Epithelial cell of esophagus (primary cell): ENCODE measurements around the gene RGL1.
A peak's percentile ranks its signal among the peaks of the same experiment; 100 is the strongest.

Source experiments
- DNase-seq: peaks from one replicate; pipeline ENCODE4 v3.0.0; 2010; ENCODE audit warnings: low read depth
- H3K4me3 ChIP-seq: 2 replicates; pipeline ENCODE4 v1.5.1; 2011; ENCODE audit warnings: mild to moderate bottlenecking, low read length, control low read depth
- CTCF ChIP-seq: IDR thresholded peaks from 2 replicates; pipeline ENCODE4 v1.5.1; 2011; ENCODE audit warnings: low read depth, mild to moderate bottlenecking, low read length, control low read depth, inconsistent platforms; ENCODE audit not compliant: insufficient read depth; ENCODE audit errors: missing control alignments

RGL1 gene

DNA sequence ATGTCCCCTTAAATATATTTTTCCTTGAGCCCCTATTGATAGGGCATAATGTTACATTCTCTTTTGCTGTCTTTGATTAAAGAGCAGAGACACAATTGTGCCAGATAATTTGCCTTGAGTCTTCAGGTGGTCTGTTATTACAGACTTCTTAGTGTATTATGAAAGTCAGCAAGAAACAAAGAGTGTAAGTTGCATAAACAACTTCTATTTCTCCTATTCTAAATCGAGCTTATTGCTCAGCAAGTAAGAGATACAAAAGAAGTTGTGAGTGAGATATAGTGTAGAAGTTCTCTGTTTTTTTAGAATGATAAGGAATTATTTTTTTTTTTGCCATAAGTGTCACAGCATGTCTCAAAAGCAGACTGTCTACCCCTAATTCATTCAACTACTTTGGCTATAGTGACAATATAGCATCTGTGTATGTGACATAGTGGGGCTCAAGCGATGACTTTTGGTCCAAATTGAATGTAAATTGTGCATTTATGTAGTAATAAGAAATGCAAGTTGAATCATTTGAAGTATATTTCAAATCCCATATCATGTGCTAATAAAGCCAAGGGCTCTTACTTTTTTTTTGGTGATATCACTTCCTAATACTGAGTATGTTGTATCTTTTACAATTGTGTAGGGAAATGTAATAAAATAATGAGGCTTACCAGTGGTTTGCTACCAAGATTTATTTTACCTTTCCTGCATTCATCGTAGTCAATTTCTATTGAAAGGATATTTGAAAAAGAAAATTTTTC, 81.3 kb downstream of the RGL1 start:
- no peak for DNase-seq
- TF ChIP-seq CTCF, result no peak
- H3K4me3 ChIP-seq, result no peak overlapping the region

- DNase-seq, result no peak
- no peak for TF ChIP-seq CTCF
- H3K4me3 ChIP-seq, result no peak overlapping the region
Measured at GRCh38 chr1:183886853-183887252, 81.9 kb downstream of the RGL1 start.

GRCh38 chr1:183887826-183888819, 83.2 kb downstream of the RGL1 start:
- no peak overlapping the region for H3K4me3 ChIP-seq
- no peak for DNase-seq
- TF ChIP-seq CTCF, result no peak

DNA sequence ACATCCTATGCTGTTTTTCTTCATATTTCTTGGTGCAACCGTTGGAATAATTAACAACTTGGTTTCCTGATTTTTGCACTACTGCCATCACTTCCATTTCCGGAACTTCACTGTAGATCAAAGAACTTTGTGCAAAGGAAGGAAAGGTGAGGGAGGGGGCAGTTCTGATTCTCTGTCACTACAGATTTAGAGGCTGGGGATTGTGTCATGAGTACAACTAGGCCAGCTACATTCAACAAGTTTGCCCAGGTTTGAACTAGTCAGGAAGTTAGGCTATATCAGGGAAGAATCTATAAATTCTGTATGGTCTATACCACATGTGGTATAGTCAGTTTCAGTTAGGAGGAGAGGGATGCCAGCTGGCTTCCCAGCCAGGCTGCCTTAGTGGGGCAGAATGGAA, 84.2 kb downstream of the RGL1 start:
- TF ChIP-seq CTCF, result no peak
- no peak overlapping the region for H3K4me3 ChIP-seq
- DNase-seq, result no peak

- H3K4me3 ChIP-seq, result no peak overlapping the region
- TF ChIP-seq CTCF, result no peak
- no peak for DNase-seq
Measured at GRCh38 chr1:183891158-183891856, 86.4 kb downstream of the RGL1 start.

DNA sequence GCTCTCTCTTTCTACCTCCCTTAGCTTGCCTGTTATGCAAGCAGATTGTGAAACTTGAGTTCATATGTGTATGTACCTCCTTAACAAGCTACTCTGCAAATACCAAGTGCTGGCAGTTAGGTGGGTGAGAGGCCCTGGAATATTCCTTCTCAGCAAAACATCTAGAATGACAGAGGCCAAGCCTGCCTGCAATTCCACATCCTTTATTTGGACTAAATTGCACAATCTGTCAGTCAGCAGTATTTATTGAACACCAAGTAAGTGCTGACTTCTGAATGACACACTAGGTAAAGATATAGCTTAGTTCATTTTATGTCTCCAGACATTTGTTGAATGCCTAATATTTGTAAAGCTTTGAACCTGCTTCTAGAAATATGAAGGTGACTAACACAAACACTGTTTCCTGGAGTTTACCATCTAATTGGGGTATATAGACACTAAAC, 87.5 kb downstream of the RGL1 start:
- TF ChIP-seq CTCF, result no peak
- H3K4me3 ChIP-seq, result no peak overlapping the region
- peak; percentile 64 for DNase-seq
